CD4-positive, alpha-beta T cell treated with Interferon alpha-2 for 1 hour (primary cell): ENCODE results near the gene SSH3.

Experiments used
- DNase-seq, 2 donors: peaks; one replicate each; pipeline ENCODE4 v3.0.0-alpha.2; 2020 to 2022

The SSH3 gene

DNA sequence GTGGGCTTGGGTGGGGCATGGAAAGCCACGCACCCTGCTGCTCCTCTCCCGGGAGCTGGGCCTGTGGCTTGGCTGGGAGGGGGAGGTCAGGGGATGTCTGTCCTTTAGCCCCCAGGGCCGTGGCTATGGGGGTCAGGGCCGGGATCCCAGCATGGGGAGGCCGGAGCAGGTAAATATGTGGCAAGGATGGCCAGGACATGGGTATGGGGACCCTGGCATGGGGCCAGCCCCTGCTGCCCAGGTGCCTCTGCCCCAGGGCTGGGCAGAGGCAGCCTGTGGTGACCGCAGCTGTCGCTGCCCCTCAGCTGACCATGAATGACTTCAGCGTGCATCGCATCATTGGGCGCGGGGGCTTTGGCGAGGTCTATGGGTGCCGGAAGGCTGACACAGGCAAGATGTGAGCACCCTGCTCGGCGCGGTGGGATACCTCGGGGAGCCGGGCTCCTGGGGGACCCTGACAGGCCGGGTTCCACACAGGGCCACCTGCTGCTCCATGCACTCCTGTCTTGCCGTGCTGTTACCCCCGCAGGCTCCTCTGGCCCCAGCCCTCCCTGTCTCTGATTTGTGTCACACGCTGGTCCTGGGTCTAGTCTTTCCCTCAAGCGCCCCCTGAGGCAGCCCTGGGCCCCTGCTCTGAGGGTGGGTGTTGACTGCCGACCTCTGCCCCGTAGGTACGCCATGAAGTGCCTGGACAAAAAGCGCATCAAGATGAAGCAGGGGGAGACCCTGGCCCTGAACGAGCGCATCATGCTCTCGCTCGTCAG, 22.4 kb upstream of the SSH3 start:
- no peak for DNase-seq

- DNase-seq, result no peak
These were observed 21.7 kb upstream of the SSH3 start for GRCh38 chr11:67281552-67282150.

GRCh38 chr11:67282155-67282875, 21.0 kb upstream of the SSH3 start:
- no peak for DNase-seq

GRCh38 chr11:67282876-67283371, 20.4 kb upstream of the SSH3 start:
- DNase-seq, result no peak

DNA sequence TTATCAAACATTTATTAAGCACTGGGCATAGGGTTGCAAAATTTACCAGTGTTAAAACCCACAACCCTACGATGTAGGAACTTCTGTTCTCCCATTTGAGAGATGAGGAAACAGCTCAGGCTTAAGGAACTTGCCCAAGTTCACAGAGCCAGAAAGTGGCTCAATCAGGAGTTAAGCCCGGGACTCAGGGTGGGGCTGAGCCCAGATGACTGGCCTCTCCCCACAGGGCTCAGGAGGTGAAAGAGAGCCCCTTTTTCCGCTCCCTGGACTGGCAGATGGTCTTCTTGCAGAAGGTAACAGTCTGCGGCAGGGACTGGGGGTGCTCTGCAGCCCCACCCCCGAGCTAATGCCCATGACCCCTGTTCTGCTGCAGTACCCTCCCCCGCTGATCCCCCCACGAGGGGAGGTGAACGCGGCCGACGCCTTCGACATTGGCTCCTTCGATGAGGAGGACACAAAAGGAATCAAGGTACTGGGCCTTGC, 19.8 kb upstream of the SSH3 start:
- peak in 1 of 2 donors; percentile 33 for DNase-seq

GRCh38 chr11:67284811-67285540, 18.4 kb upstream of the SSH3 start:
- DNase-seq, result no peak

- peak; percentile 34 to 62 for DNase-seq
These were observed 17.5 kb upstream of the SSH3 start for GRCh38 chr11:67285541-67286498.

- peak in 1 of 2 donors; percentile 54 for DNase-seq
These were observed 16.6 kb upstream of the SSH3 start for GRCh38 chr11:67286621-67287333.

DNA sequence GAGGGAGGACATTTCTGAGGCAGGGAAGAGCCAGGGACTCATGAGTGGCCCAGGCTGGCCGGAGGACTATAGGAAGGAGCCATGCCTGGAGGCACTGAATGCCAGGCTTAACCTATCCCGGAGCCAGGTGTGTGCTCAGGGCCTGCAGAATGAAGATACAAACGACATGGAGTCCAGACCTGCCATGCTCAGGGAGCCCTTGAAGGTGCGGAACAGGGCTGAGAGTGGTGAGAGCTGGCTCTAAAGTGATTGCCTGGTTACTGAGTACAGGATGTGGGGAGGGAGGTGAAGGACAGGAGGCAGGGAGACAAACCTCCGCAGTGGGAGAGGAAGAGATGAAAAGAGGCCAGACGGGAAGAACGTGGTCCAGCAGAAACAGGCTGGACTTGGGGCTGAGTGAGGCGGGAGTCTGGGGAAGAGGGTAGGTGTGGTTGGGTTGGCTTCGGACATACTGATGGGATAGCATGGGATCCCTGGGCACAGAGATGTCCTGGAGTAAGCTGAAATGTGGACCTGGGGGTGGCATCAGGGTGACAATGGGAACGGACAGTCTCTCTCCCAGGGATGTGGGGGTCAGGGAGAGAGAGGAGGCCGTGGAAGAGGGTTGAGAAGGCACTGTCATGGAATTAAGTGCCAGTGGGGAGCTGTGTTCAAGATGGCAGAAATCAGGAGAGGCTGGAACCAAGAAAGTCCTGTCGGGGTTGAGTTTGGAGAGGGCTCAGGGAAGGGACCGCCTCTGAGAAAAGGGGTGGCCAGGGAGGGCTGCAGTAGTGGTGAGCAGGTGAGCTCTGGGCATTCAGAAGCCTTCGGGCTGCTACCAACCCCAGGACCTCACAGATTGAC, 15.8 kb upstream of the SSH3 start:
- DNase-seq, result peak in 1 of 2 donors; percentile 58

DNA sequence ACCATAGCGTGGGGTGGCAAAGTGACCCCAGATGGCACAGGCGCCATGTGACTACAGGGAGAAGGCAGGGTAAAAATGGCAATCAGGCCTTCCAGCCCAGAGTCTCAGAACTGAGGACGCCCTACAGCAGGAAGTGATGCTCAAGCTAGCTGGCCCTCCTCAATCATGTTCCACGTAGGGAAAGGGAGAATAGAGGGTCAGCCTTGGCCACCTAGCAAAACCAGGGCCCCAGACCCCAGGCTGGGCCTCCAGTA, 15.2 kb upstream of the SSH3 start:
- DNase-seq, result no peak

DNA sequence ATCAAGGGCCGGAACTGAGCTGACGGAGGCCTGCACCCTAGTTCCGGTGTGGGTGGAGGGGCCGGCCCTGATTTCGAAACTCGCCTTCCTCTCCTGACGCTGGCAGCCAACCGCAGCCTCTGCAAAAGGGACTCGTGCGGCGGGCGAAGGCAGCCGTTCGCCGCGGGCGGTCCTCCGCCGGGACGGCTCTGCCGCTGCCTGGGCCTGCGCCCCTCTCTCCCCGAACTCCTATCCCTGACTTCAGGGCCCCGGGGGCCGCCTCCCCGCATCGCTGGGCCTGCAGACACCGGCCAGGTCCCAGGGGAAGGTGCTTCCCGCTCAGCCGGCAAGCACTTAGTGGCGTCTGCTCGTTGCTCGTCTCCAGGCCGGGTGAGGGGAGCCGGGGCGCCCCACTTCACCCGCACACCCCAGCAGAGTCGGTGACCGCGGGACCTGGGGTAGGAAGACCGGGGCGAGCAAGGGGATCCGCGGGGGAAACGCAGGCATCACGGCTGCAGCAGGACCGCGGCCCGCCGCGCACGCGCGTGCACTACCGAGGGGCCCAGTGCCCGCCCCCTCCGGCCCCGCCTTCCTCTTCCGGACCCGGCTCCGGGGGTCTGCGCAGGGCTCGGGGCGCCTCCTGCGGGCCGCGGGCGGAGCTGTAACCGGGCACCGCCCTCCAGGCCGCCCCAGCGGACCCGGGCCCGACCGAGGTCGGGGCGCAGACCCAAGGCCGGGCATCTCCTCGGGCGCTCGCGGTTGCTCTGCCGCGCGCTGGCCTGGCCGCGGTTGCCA, 14.7 kb upstream of the SSH3 start:
- DNase-seq, result peak; percentile 89

GRCh38 chr11:67289226-67289650, 14.1 kb upstream of the SSH3 start, which contains the start of gene ANKRD13D:
Gene ANKRD13D, plus strand, starts transcription at chr11:67289303. Its CDS starts 158 bp downstream, at chr11:67289461.
- DNase-seq, result no peak

DNA sequence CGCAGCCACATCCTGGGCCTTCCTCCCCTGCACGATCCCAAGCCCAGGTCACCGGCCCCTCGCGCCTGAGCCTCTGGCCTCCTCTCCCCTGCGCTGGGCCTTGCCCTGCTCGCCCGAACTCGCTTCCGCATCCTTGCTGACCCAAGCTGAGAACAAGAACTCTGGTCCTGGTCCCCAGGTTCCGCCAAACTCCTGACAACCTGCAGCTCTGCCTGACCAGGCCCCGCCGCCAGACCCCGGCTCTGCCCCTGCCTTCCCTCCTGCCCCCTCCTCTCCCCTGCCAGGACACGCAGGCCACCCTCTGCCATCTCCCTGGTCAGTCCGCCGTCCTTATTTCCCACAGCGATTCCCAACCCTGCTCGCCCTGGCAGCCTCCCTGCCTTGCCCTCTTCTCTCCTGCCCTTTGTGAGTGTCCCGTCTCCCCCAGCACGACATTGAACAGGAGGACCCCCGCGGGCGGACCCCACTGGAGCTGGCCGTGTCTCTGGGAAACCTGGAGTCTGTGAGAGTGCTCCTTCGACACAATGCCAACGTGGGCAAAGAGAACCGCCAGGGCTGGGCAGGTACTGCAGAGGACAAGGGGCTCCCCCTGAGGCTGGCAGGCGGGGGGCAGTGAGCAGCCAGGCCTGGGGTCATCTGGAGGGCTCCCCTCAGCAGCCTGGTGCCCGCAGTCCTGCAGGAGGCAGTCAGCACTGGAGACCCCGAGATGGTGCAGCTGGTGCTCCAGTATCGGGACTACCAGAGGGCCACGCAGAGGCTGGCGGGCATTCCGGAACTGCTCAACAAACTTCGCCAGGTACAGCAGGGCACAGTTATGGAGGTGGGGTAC, 13.5 kb upstream of the SSH3 start:
- no peak for DNase-seq

GRCh38 chr11:67290801-67291200, 12.5 kb upstream of the SSH3 start:
- DNase-seq, result peak in 1 of 2 donors; percentile 0

GRCh38 chr11:67291481-67292381, 11.6 kb upstream of the SSH3 start:
- peak in 1 of 2 donors; percentile 1 for DNase-seq

DNA sequence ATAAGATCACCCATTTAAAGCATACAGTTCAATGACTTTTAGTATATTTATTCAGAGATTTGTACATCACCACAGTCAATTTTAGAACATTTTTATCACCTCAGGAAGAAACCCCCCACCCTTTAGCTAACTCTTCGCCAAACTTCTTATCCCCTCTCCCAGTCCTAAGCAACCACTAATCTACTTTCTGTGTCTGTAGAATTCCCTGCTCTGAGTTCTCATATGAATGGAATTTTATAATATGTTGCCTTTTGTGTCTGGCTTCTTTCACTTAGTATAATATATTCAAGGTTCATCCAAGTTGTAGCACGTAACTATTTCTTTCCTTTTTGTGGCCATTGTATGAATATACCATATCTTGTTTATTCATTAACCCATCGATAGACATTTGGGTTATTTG, 10.7 kb upstream of the SSH3 start:
- DNase-seq, result no peak

DNA sequence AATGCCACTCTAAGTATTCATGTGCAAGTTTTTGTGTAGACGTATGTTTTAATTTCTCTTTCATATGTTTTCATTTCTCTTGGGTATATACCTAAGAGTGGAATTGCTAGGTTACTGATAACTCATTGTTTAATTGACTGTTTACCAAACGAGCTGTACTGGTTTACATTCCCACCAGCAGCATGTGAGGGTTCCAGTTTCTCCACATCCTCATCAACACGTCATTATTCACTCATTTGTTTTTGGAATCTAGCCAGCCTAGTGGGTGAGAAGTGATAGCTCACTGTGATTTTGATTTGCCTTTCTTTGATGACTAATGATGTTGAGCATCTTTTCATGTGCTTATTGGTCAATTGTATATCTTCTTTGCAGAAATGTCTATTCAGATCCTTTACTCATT, 10.2 kb upstream of the SSH3 start:
- DNase-seq, result peak; percentile 1 to 60
